ENCODE data around the gene PAX6. TPM values are rescaled to one million over a fixed set of nuclear protein-coding genes. Genes with fewer than 3 reads are reported as not detected.

The PAX6 gene
- polyA plus RNA-seq, 1 of the 3 experiments (the other 2 are of a cell fraction): not detected

- no peak overlapping the region for H2AFZ ChIP-seq (ENCODE audit: low read depth)
- H3K27ac ChIP-seq (ENCODE audit: low read depth in 2 of 2, low read length in 1 of 2): no peak overlapping the region
- ChIA-PET POLR2A (no interaction called here), CTCF (interaction anchor here (3.6 kb wide), 1 partner anchor 15 kb away, joined by 10 read pairs; no protein-coding TSS in a partner anchor)
- no peak overlapping the region for H3K4me2 ChIP-seq
- no peak overlapping the region for H3K4me3 ChIP-seq (ENCODE audit: low read depth in 2 of 2, low read length in 1 of 2)
- H3K36me3 ChIP-seq (replicated peaks in 1 of 2; ENCODE audit: control insufficient read depth in 1 of 2, insufficient read depth in 2 of 2, low read length in 1 of 2): no peaks in the 10 kb centered on the region
- DNase-seq: no peak
- H3K4me1 ChIP-seq (ENCODE audit: control insufficient read depth in 1 of 2, insufficient read depth in 2 of 2, low read depth in 1 of 2, low read length in 1 of 2): no peaks in the 10 kb centered on the region
- no peaks in the 10 kb centered on the region for H3K79me2 ChIP-seq (ENCODE audit: insufficient read depth)
- no peaks in the 10 kb centered on the region for H3K9me3 ChIP-seq
- no peaks in the 10 kb centered on the region for H4K20me1 ChIP-seq (ENCODE audit: insufficient read depth)
- H3K9me2 ChIP-seq: no peaks in the 10 kb centered on the region
- no peak for TF ChIP-seq GATA2 (CRISPR knock-in tag; IDR thresholded peaks at IDR 0.05)
- TF ChIP-seq USF1 (IDR thresholded peaks at IDR 0.05; ENCODE audit: borderline replicate concordance, low read depth): no peak
- TF ChIP-seq RXRA (IDR thresholded peaks at IDR 0.05; ENCODE audit: borderline replicate concordance, low read depth): no peak
- no peak for TF ChIP-seq FOXM1 (IDR thresholded peaks at IDR 0.05; ENCODE audit: low read depth)
- no peak for TF ChIP-seq CTCF (IDR thresholded peaks at IDR 0.05)
- TF ChIP-seq, protein P1, sequence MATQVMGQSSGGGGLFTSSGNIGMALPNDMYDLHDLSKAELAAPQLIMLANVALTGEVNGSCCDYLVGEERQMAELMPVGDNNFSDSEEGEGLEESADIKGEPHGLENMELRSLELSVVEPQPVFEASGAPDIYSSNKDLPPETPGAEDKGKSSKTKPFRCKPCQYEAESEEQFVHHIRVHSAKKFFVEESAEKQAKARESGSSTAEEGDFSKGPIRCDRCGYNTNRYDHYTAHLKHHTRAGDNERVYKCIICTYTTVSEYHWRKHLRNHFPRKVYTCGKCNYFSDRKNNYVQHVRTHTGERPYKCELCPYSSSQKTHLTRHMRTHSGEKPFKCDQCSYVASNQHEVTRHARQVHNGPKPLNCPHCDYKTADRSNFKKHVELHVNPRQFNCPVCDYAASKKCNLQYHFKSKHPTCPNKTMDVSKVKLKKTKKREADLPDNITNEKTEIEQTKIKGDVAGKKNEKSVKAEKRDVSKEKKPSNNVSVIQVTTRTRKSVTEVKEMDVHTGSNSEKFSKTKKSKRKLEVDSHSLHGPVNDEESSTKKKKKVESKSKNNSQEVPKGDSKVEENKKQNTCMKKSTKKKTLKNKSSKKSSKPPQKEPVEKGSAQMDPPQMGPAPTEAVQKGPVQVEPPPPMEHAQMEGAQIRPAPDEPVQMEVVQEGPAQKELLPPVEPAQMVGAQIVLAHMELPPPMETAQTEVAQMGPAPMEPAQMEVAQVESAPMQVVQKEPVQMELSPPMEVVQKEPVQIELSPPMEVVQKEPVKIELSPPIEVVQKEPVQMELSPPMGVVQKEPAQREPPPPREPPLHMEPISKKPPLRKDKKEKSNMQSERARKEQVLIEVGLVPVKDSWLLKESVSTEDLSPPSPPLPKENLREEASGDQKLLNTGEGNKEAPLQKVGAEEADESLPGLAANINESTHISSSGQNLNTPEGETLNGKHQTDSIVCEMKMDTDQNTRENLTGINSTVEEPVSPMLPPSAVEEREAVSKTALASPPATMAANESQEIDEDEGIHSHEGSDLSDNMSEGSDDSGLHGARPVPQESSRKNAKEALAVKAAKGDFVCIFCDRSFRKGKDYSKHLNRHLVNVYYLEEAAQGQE (IDR thresholded peaks at IDR 0.05; ENCODE audit: low read depth, low read length): no peak
- no peak for TF ChIP-seq JUND (IDR thresholded peaks at IDR 0.05)
- TF ChIP-seq MAX (IDR thresholded peaks at IDR 0.05; ENCODE audit: low read depth): no peak
- TF ChIP-seq FOSL2 (IDR thresholded peaks at IDR 0.05; ENCODE audit: borderline replicate concordance, low read depth): no peak
- TF ChIP-seq MEF2A (IDR thresholded peaks at IDR 0.05; ENCODE audit: borderline replicate concordance, low read depth): no peak
- no peak for TF ChIP-seq ELF1 (IDR thresholded peaks at IDR 0.05)
- TF ChIP-seq TAF1 (IDR thresholded peaks at IDR 0.05; ENCODE audit: borderline replicate concordance, low read depth, low read length): no peak
- no peak for TF ChIP-seq FOXJ3 (CRISPR knock-in tag; IDR thresholded peaks at IDR 0.05)
- no peak for TF ChIP-seq GABPA (IDR thresholded peaks at IDR 0.05; ENCODE audit: low read depth)
- TF ChIP-seq, protein P2, sequence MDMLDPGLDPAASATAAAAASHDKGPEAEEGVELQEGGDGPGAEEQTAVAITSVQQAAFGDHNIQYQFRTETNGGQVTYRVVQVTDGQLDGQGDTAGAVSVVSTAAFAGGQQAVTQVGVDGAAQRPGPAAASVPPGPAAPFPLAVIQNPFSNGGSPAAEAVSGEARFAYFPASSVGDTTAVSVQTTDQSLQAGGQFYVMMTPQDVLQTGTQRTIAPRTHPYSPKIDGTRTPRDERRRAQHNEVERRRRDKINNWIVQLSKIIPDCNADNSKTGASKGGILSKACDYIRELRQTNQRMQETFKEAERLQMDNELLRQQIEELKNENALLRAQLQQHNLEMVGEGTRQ (IDR thresholded peaks at IDR 0.05; ENCODE audit: borderline replicate concordance, low read depth, low read length): no peak
- no peak for TF ChIP-seq NFIC (IDR thresholded peaks at IDR 0.05; ENCODE audit: borderline replicate concordance)
- TF ChIP-seq, protein P3, sequence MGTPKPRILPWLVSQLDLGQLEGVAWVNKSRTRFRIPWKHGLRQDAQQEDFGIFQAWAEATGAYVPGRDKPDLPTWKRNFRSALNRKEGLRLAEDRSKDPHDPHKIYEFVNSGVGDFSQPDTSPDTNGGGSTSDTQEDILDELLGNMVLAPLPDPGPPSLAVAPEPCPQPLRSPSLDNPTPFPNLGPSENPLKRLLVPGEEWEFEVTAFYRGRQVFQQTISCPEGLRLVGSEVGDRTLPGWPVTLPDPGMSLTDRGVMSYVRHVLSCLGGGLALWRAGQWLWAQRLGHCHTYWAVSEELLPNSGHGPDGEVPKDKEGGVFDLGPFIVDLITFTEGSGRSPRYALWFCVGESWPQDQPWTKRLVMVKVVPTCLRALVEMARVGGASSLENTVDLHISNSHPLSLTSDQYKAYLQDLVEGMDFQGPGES (IDR thresholded peaks at IDR 0.05; ENCODE audit: low read depth, low read length): no peak
- no peak for TF ChIP-seq EZH2phosphoT487 (IDR thresholded peaks at IDR 0.05; ENCODE audit: borderline replicate concordance, low read depth)
- H3K27me3 ChIP-seq (ENCODE audit: insufficient read depth): no peaks in the 10 kb centered on the region; the same call in 1 of the 2 replicates
- no peaks in the 10 kb centered on the region for H3F3A ChIP-seq (replicated peaks; ENCODE audit: insufficient read depth)
- no peak overlapping the region for H3K9ac ChIP-seq
These were observed 45.1 kb upstream of the PAX6 start for GRCh38 chr11:31856248-31856647.
